Measurements from ENCODE around the gene CCDC3. TPM values are rescaled to one million over a fixed set of nuclear protein-coding genes. Genes with fewer than 3 reads are reported as not detected.

Gene CCDC3
- total and polyA plus RNA-seq, 8 donors = 0.60 to 4.7 (median 2.2) TPM

DNA sequence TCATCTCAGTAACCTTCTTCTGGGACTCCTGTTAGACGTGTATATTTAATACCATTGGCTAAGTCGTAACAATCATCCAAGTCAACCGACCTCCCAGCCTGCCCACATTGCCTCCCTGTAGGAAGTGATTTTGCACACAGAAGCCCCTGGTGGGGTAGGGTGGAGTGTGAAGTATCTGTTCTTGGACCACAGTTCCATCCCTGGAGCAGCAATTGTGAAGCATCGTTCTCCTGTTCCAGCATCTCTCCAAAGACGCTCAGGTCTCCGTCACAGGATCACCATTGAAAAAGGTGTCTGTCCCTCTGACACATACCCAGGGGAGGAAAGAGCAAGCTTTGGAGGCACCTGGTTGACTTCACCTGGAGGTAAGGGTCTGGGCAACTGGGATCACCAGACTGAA is 72.9 kb downstream of the CCDC3 start:
- no peaks in the 10 kb centered on the region for H3K27me3 ChIP-seq
- intact Hi-C loops (cut with DNase I) = no loop called here
- H3K36me3 ChIP-seq = no peaks in the 10 kb centered on the region
- H3K9me3 ChIP-seq = no peaks in the 10 kb centered on the region
- TF ChIP-seq, protein P1, sequence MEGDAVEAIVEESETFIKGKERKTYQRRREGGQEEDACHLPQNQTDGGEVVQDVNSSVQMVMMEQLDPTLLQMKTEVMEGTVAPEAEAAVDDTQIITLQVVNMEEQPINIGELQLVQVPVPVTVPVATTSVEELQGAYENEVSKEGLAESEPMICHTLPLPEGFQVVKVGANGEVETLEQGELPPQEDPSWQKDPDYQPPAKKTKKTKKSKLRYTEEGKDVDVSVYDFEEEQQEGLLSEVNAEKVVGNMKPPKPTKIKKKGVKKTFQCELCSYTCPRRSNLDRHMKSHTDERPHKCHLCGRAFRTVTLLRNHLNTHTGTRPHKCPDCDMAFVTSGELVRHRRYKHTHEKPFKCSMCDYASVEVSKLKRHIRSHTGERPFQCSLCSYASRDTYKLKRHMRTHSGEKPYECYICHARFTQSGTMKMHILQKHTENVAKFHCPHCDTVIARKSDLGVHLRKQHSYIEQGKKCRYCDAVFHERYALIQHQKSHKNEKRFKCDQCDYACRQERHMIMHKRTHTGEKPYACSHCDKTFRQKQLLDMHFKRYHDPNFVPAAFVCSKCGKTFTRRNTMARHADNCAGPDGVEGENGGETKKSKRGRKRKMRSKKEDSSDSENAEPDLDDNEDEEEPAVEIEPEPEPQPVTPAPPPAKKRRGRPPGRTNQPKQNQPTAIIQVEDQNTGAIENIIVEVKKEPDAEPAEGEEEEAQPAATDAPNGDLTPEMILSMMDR (IDR thresholded peaks at IDR 0.05) = no peak
- no peak overlapping the region for H3K27ac ChIP-seq
- no peak for DNase-seq
- WGBS, 2 donors = 86 to 90% methylated on average over 6 of the region's 6 CpGs
- ATAC-seq = no peak
- no peak for FAIRE-seq
- H3K4me1 ChIP-seq = no peaks in the 10 kb centered on the region
- H3K4me3 ChIP-seq = no peak overlapping the region

DNA sequence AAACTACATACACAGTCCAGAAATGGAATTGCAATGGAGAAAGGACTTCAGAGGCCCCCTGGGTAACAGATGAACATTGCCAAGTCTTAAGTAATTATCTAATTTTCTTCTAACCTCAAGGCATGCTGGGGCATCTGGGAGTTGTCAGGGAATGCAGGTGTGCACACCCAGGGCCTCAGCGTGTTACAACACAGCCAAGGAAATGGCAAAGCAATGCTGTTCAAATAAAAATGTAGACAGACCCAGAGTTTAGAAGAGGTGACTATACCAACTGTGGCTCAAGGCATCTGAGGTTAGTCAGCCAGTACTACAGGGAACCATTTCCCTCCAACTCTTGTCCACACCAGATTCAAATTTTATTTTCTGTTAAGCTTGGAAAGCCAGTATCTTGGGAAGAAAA is 73.6 kb downstream of the CCDC3 start:
- WGBS, 2 donors = 70 to 83% methylated on average over 1 of the region's 1 CpG
- ATAC-seq (no peak), FAIRE-seq (no peak), DNase-seq (no peak)
- Histone ChIP-seq H3K9me3 (no peaks in the 10 kb centered on the region), H3K36me3 (no peaks in the 10 kb centered on the region), H3K27me3 (no peaks in the 10 kb centered on the region), H3K27ac (no peak overlapping the region), H3K4me1 (no peaks in the 10 kb centered on the region), H3K4me3 (no peak overlapping the region)
- TF ChIP-seq, protein P1 (IDR thresholded peaks at IDR 0.05) = no peak
- intact Hi-C loops (cut with DNase I) = no loop called here

DNA sequence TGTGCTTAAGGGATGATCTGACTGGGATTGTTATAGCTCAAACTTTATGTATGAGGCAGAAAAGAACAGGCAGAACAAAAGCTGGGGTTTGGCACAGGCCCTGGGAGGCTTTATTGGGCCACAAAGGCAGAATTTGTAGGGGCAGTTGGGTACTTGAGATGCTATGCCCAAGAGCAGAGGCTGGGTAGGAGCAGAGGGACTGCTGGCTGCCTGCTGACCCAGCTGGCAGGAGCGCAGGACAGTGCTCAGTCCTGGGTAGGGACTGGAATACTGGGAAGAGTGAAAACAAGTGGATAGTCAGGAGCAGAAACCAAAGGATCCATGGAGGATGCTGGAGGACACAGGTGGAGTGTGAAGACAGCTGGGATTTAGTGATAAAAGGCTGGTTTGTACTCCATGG is 75.7 kb downstream of the CCDC3 start:
- TF ChIP-seq, protein P1 (IDR thresholded peaks at IDR 0.05) = no peak
- intact Hi-C loops (cut with DNase I) = no loop called here
- ATAC-seq = no peak
- FAIRE-seq = no peak
- H3K36me3 ChIP-seq = no peaks in the 10 kb centered on the region
- no peaks in the 10 kb centered on the region for H3K27me3 ChIP-seq
- no peak overlapping the region for H3K4me3 ChIP-seq
- no peaks in the 10 kb centered on the region for H3K9me3 ChIP-seq
- DNase-seq = no peak
- no peaks in the 10 kb centered on the region for H3K4me1 ChIP-seq
- H3K27ac ChIP-seq = no peak overlapping the region
- WGBS, 2 donors = 97 to 100% methylated on average over 1 of the region's 1 CpG

DNA sequence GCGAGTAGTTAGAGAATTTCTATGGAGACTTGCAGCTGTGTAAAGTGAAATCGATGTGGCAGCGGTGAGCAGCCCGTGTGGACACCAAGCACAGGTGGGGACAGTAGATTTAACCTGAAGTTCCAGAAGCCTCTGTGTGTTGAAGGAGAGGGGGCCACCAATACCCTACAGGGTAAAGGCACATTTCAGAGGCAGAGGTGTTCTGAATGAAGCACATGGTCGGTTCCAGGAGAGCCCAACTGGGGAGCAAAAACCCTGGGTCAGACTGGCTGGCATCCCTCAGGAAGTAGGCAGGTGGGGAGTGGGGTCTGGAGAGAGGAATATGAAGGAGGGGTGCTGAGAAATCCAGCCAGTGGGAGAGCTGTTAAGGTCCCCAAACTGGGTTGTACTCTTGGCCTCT is 76.6 kb downstream of the CCDC3 start:
- Histone ChIP-seq H3K27ac (no peak overlapping the region), H3K27me3 (no peaks in the 10 kb centered on the region), H3K4me3 (no peak overlapping the region), H3K9me3 (no peaks in the 10 kb centered on the region), H3K4me1 (no peaks in the 10 kb centered on the region), H3K36me3 (no peaks in the 10 kb centered on the region)
- TF ChIP-seq, protein P1 (IDR thresholded peaks at IDR 0.05) = no peak
- ATAC-seq (no peak), DNase-seq (no peak), FAIRE-seq (no peak)
- intact Hi-C loops (cut with DNase I) = no loop called here
- 88 to 89% methylated on average over 5 of the region's 5 CpGs for WGBS, 2 donors

DNA sequence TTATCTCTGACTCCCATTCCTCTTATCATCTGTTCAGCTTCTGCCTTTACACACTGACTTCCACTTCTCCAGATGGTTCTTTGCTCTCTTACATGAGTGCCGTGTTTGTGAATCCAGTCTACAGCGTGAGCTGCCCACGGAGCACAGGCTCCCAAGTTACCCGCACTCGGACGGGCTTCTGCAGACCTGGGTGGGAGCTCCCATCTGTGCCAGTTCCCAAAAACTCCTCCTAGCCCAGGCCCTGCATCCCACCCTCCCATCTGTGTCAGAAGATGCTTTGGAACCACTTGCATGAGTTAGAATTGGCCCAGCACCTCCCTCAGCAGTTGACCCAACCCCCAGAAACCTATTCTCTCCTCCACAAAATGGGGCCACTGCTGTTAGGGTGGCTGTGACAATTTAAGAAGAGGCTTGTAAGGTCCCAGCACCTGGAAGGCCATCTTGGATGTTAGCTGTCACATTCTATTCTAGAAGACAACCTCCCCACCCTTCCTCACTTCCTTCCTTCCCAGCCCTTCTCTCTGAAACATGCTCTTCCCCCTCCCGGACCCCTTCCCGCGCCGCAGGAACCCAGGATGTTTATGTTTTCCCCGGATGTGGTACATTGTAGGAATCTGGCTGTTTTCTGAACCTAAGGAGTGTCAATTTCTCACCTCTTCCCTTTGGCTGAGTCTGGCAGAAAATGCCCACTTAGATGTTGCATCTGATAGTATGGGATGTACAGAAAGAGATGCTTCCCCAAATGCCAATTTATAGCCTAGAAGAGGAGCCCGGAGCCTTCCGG is 79.2 kb downstream of the CCDC3 start:
- Histone ChIP-seq H3K36me3 (no peaks in the 10 kb centered on the region), H3K4me3 (no peak overlapping the region), H3K27me3 (no peaks in the 10 kb centered on the region), H3K9me3 (no peaks in the 10 kb centered on the region), H3K27ac (no peak overlapping the region), H3K4me1 (no peaks in the 10 kb centered on the region)
- DNase-seq (no peak), FAIRE-seq (no peak), ATAC-seq (no peak)
- intact Hi-C loops (cut with DNase I) = no loop called here
- TF ChIP-seq, protein P1 (IDR thresholded peaks at IDR 0.05) = no peak
- WGBS, 2 donors = 80 to 85% methylated on average over 13 of the region's 13 CpGs
